GM18505 (cell line): ENCODE measurements around the gene ZNF341.
A peak's percentile ranks its signal among the peaks of the same experiment; 100 is the strongest.

Source experiments
- ATAC-seq: cut with Tn5 transposase; IDR thresholded peaks from one replicate; pipeline ENCODE4 v1.9.1; 2021; ENCODE audit not compliant: unreplicated experiment
- POLR2A ChIP-seq: IDR thresholded peaks from 4 replicates; pipeline ENCODE4 v1.6.1; 2011; ENCODE audit warnings: borderline replicate concordance; ENCODE audit not compliant: insufficient read depth, insufficient read length; ENCODE audit errors: extremely low read depth

The ZNF341 gene

DNA sequence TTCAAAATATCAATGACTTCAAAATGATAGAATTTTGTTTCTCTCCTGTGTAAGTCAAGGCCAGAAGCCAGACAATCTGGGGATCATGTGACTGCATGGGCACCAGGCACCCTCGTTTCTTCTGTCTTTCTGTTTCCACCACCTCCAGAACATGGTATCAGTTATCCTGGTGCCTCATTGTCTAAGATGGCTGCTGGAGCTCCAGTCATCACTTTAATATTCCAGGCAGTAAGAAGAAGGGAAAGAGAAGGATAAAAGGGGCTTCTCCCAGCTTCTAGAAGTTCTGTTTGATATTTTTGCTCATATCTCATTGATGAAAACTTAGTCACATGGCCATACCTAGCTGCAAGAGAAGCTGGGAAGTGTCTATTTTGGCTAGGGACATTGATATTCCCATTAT lies 25.7 kb downstream of the ZNF341 start:
- TF ChIP-seq POLR2A = no peak
- no peak for ATAC-seq

DNA sequence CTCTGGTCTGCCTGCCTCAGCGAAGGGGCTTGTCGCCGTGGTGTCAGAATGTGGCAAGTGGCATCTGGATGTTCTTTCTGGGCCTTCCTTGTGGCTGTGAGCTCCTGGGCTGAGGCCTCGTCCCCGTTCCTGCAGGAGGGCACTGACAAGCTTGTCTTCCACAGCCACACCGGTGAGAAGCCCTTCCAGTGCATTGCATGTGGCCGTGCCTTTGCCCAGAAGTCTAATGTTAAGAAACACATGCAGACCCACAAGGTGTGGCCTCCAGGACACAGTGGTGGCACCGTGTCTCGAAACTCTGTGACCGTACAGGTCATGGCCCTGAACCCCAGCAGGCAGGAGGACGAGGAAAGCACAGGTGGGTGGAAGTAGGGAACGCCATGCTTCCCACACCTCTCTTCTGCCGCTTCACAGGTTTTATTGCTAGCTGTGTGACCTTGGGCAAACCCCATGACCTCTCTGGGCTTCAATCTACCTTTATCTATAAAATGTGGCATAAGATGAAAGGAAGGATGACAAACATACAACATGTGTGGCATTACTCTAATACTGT lies 30.0 kb downstream of the ZNF341 start:
- no peak for TF ChIP-seq POLR2A
- ATAC-seq = no peak

DNA sequence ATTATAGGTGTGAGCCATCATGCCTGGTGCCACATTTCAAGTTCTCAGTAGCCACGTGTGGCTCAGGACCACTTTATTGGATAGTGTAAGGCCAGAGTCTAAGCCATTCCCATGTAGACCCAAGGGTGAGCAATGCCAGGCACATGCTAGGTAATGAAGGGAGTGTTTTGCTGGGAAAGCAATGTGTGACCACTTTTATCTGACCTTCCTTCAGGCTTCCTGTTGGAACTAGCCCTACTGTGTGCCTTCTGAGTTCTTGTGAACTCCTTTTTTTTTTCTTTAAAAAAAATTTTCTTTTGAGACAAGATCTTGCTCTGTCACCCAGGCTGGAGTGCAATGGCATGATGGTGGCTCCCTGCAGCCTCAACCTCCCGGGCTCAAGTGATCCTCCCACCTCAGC lies 33.3 kb downstream of the ZNF341 start:
- TF ChIP-seq POLR2A = no peak
- ATAC-seq = no peak

DNA sequence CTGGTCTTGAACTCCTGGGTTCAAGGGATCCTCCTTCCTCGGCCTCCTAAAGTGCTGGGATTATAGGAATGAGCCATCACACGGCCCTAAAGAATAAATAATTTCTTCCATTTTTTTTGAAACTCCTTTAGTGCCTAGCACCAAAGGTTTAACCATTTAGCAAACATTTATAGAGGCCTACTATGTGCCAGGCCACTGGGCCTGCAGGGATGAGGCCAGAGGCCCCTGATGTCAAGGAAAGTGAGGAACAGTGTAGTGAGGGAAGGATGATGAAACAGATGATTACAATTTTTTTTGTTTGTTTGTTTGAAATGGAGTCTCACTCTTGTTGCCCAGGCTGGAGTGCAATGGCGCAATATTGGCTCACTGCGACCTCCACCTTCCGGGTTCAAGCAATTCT lies 33.8 kb downstream of the ZNF341 start:
- ATAC-seq = no peak
- TF ChIP-seq POLR2A = no peak

DNA sequence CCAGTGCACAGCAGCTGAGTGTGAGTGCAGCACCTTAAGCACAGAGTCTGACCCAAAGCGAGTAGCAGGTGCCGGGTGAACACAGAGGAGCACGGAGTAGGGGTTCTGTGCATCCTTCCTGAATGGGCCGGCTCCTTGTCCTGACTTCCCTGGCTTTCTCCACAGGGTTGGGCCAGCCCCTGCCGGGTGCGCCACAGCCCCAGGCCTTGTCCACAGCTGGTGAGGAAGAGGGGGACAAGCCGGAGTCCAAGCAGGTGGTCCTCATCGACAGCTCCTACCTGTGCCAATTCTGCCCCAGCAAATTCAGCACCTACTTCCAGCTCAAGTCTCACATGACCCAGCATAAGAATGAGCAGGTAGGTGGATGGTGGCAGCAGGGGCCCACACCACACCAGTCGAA lies 34.9 kb downstream of the ZNF341 start:
- no peak for ATAC-seq
- TF ChIP-seq POLR2A = no peak

DNA sequence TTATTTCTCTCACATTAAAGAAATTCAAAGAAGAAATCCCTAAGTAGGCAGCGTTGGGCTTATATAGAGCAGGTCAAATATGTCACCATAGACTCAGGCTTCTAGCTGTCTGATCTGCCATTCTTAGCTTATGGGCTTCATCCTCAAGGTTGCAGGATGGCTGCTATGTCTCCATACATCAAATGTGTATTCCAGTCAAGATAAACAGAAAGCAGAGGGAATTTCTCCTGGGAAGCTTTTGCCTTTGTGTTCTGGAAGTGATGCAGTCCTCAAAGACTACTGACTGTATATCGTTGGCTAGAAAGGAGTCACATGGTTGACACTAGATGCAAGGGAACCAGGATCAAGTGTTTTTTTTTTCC lies 36.0 kb downstream of the ZNF341 start:
- no peak for ATAC-seq
- no peak for TF ChIP-seq POLR2A

DNA sequence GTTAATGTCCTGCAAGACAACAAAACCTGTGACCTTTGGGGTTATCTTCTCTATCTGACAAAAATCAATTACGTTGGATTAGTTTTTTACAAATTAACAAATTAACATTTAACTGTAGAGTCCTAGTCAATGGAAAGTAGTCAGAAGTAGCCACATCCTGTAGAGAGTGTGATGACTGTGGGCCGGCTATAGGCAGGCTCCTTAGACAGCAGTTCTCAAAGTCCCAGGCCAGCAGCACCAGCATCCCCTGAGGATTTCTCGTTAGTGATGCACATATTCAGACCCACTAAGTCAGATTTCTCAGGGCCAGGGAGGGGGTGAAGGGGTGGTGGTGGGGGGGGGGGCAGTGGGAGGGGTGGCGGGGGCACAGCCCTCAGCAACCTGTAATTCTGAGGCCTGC lies 37.2 kb downstream of the ZNF341 start:
- no peak for ATAC-seq
- no peak for TF ChIP-seq POLR2A

DNA sequence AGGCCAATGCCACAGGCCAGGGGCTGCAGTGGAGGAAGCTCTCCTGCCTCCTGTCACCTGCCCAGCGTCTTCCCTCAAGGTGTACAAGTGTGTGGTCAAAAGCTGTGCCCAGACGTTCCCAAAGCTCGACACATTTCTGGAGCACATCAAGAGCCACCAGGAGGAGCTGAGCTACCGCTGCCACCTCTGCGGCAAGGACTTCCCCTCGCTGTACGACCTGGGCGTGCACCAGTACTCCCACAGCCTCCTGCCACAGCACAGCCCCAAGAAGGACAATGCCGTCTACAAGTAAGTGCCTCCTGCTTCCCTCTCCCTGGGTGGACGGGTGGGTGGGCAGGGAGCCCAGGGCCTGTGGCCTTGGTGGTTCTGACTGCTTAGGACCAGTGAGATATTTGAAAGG lies 38.2 kb downstream of the ZNF341 start:
- TF ChIP-seq POLR2A = no peak
- ATAC-seq = no peak

DNA sequence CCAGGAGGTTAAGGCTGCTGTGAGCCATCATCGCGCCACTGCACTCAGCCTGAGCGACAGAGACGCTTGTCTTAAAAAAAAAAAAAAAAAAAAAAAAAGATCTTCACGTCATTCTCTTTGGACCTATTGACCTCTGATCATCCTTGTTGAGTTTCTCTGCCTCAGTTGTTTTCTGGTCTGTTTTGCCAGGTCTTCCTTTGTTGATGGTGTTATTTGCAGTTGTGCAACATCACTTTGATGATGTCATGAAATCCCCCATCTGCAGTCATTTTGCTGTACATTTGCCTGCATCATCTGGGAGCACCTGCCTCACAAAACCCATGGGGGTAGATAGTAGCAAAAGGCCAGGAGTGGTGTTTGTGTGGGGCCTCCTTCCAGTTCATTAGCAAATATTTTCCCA lies 40.1 kb downstream of the ZNF341 start:
- no peak for TF ChIP-seq POLR2A
- ATAC-seq = no peak

DNA sequence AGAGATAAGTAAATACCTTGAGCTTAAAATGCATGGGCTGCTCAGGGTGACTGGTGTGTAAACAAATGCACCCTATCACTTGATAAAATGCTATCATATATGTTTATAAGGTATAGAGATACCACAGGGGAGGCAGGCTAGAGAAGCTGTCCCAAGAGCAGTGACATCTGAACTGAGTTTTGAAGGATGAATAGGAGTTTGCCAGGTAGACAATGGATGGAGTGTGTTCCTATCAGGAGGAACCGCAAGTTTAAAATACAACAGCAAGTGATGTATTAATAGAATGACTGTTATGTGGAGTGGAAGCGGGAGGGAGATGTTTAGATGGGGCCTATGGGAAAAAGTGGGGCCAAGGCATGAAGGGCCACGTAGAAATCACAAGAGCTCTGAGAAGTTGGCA lies 40.6 kb downstream of the ZNF341 start:
- ATAC-seq = no peak

DNA sequence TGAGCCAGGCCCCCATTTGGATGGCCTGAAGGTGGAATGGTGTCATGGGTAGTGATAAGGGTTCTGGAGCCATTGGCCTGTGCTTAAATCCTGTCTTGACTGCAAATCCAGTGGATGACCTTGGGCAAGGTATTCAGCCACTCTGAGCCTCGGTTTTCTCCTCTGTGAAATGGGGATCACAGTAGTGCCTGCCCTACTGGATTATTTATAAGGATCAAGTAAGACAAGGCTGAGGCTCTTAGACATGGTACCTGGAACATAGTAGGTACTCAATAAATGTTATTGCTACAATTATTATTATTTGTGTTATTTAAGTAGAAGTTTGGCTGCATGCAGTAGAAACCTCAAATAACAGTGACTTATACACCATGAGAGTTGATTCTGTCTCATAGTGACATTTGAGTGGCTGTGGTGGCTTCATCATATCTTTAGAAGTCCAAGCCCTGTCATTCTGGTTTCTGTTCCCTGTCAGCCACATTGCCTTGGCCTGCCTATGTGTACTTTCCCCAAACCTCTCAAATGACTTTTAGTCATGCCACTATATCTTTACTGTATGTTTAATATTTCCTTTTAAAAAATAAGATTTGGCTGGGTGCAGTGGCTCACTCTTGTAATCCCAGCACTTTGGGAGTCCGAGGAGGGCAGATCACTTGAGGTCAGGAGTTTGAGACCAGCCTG lies 41.8 kb downstream of the ZNF341 start:
- peak; percentile 43 for ATAC-seq
- TF ChIP-seq POLR2A = no peak

More for the DNA sequence above, 40.6 kb downstream of the ZNF341 start:
- TF ChIP-seq POLR2A = no peak

DNA sequence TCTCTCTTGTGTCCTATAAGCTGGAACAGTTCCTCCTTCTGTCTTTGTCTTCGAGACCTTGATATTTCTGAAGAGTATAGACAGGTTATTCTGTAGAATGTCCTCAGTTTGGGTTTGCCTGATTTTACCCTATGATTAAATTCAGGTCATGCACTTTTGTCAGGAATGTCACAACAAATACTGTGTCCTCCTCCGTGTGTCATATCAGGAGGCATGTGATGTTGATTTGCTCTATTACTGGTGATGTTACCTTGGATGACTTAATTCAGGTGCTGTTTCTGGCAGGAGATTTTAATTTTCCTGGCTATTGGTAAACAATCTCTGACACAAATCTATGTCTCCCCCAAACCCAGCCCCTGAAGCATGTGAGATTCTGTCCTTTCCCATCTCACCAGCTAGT lies 46.0 kb downstream of the ZNF341 start:
- ATAC-seq = no peak
- no peak for TF ChIP-seq POLR2A

DNA sequence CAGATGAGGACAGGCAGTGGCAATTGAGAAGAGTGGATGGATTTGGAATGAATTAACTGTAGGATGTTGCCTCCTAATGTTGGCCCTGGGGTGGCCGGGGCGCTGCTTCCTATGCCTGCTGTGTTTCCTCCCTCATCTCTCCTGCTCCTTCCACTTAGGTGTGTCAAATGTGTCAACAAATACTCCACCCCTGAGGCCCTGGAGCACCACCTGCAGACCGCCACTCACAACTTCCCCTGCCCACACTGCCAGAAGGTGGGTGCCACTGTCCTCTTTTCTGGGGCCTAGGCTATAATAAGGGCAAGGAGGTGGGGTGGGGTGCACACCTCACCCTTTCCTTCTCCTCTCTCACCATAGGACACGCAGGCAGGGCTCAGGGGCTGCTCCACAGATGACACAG lies 49.3 kb downstream of the ZNF341 start:
- TF ChIP-seq POLR2A = no peak
- no peak for ATAC-seq

DNA sequence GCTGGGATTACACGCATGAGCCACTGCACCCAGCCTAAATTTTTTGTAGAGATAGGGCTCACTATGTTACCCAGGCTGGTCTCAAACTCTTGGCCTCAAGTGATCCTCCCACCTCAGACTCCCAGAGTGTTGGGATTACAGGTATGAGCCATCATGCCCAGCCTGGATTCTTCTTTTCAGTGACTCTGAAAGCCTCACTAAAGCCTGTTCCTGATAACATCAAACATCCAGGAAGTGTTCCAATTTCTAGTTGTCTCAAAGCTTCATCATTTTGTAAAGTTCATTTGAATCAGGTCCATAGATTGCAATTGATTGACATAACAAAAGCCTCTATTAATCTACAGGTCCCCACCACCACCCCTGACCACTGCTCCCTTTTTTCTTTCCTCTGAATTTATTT lies 50.1 kb downstream of the ZNF341 start:
- ATAC-seq = no peak
- no peak for TF ChIP-seq POLR2A

DNA sequence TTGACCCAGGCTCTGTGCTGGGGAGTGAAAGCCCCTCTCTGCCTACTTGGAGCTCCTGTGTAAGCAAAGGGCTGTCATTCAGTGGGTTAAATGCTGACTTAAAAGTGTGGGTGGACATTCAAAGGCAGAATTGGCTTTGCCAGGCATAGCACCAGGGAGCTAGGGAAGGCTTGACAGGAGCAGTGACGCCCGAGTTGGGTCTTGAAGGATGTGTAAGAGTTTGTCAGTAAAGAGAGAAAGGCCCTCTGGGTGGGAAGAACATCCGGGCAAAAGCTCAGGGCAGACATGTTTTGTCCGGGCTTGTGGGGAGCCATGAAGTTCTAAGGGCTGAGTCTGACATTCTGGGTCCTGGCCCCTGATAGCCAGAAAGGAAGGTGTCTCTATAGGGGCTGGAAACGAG lies 51.5 kb downstream of the ZNF341 start:
- no peak for TF ChIP-seq POLR2A
- no peak for ATAC-seq
